Naive thymus-derived CD8-positive, alpha-beta T cell (primary cell): ENCODE measurements around the gene SPINK5. TPM values are rescaled to one million over a fixed set of nuclear protein-coding genes. Genes with fewer than 3 reads are reported as not detected.
A peak's percentile ranks its signal among the peaks of the same experiment; 100 is the strongest.

ENCODE experiments used
- ATAC-seq, 2 donors: fragments of 150-1000 bp; cut with Tn5 transposase in 1 of 2; sonication (Bioruptor Pico), chemical (Tn5 transposase) in 1 of 2; 1 replicate in 1 of 2; 2 replicates in 1 of 2; pipeline ENCODE4 v1.10.0; 2021; ENCODE audit warnings: mild to moderate bottlenecking in 2 of 2, moderate library complexity in 2 of 2
- POLR2A ChIA-PET: fragments of 350-600 bp; sonication (Branson Sonifier 250); formaldehyde crosslinking; loops from one replicate; lab custom pipeline; 2021; ENCODE audit warnings: antibody characterized with exemption; lab: Charles Lee
- DNase-seq, 10 donors: peaks; one replicate each; pipeline versions ENCODE4 v3.0.0 to v3.0.0-alpha.2; 2020 to 2022
- H3K27ac Mint-ChIP-seq, 10 donors: one replicate each; pipeline ENCODE4 v1.8.0; 2020 to 2022; ENCODE audit warnings: mild to moderate bottlenecking in 10 of 10, mixed read lengths in 10 of 10, moderate library complexity in 4 of 10, inconsistent platforms in 1 of 10
- H3K27me3 Mint-ChIP-seq, 5 donors: one replicate each; pipeline ENCODE4 v1.8.0; 2021 to 2022; ENCODE audit warnings: mixed read lengths in 5 of 5
- H3K36me3 Mint-ChIP-seq, 3 donors: one replicate each; pipeline ENCODE4 v1.8.0; 2020 to 2022; ENCODE audit warnings: mixed read lengths in 3 of 3, mild to moderate bottlenecking in 2 of 3, inconsistent platforms in 1 of 3
- H3K4me1 Mint-ChIP-seq, 4 donors: one replicate each; pipeline ENCODE4 v1.8.0; 2021 to 2022; ENCODE audit warnings: mixed read lengths in 4 of 4
- H3K4me3 Mint-ChIP-seq, 10 donors: one replicate each; pipeline ENCODE4 v1.8.0; 2020 to 2022; ENCODE audit warnings: mild to moderate bottlenecking in 10 of 10, mixed read lengths in 10 of 10, moderate library complexity in 6 of 10, inconsistent platforms in 1 of 10
- H3K9me3 Mint-ChIP-seq, 9 donors: one replicate each; pipeline ENCODE4 v1.8.0; 2020 to 2022; ENCODE audit warnings: mixed read lengths in 9 of 9, mild to moderate bottlenecking in 3 of 9, inconsistent platforms in 1 of 9, moderate library complexity in 1 of 9
- polyA plus RNA-seq, 3 donors: library from polyadenylated mRNA; unstranded; fragments of 300-500 nt; fragmentation: Illumina TruSeq; gene quantifications; one replicate each; pipeline ENCODE4 v1.2.3, GENCODE V29; 2021
- total RNA-seq, 8 experiments: library from RNA in 2 of 8; stranded (reverse) in 2 of 8; gene quantifications; one replicate each; pipeline ENCODE4 v1.2.3 and lab custom pipeline; 2021 to 2026

SPINK5 gene
- total and polyA plus RNA-seq, 5 experiments from 2014 or later, result not detected

GRCh38 chr5:148162038-148162437 lies 98.3 kb downstream of the SPINK5 start:
- H3K4me3 Mint-ChIP-seq, result no peak overlapping the region
- no peaks in the 10 kb centered on the region for H3K9me3 Mint-ChIP-seq
- POLR2A ChIA-PET, result no interaction called here
- no peak for ATAC-seq
- peaks cover 0 to 6% (median 0%) of the 10 kb centered on the region in 5 donors for H3K27me3 Mint-ChIP-seq
- H3K27ac Mint-ChIP-seq, result no peak overlapping the region
- DNase-seq, result no peak
- no peaks in the 10 kb centered on the region for H3K36me3 Mint-ChIP-seq
- H3K4me1 Mint-ChIP-seq, result no peaks in the 10 kb centered on the region

GRCh38 chr5:148163345-148163744 lies 99.6 kb downstream of the SPINK5 start:
- Mint-ChIP-seq H3K4me3 (no peak overlapping the region), H3K36me3 (no peaks in the 10 kb centered on the region), H3K27ac (no peak overlapping the region), H3K4me1 (no peaks in the 10 kb centered on the region), H3K27me3 (peaks cover 0 to 8% (median 2%) of the 10 kb centered on the region in 5 donors), H3K9me3 (no peaks in the 10 kb centered on the region)
- ATAC-seq, result no peak
- POLR2A ChIA-PET, result no interaction called here
- DNase-seq, result no peak

DNA sequence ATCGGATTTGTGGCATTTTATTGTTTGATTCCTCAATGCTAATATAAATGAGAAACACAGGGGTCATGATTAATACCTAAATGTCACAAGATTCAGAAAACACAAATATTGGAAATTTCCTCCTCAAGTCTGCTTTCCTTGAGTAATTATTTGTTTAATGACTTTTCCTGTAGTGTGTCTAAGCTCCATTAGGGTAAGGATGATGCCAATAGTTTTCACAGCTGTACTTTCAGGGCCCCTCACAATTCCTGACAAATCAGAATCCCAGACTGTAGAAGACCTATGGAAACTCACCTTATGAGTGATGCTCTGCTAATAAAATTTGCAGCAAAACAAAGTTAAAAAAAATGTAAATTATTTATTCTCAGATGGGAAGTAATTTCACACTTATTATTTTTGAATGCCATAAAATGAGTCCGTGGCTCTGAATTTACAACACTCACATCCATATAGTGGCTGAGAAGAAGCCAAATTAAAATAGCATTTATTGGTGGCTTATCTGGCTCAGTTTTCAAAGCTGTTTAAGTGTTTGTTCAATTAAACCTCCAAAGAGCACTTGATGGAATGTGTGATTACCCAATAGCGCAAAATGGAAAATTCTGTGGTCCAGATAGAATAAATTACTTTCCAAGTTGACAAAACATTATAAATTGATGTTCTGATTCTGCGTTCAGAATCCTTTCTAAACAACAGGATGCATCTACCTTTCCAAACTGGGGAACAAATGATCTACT lies 102.9 kb downstream of the SPINK5 start:
- Mint-ChIP-seq H3K4me3 (no peak overlapping the region), H3K27ac (no peak overlapping the region), H3K27me3 (peaks cover 0 to 9% (median 3%) of the 10 kb centered on the region in 5 donors), H3K9me3 (no peaks in the 10 kb centered on the region), H3K4me1 (no peaks in the 10 kb centered on the region), H3K36me3 (no peaks in the 10 kb centered on the region)
- DNase-seq (no peak), ATAC-seq (no peak)
- POLR2A ChIA-PET, result no interaction called here

- ATAC-seq, result no peak
- H3K9me3 Mint-ChIP-seq, result no peaks in the 10 kb centered on the region
- peaks cover 0 to 15% (median 6%) of the 10 kb centered on the region in 5 donors for H3K27me3 Mint-ChIP-seq
- no peaks in the 10 kb centered on the region for H3K36me3 Mint-ChIP-seq
- POLR2A ChIA-PET, result no interaction called here
- no peak within 1 kb of the TSS for H3K27ac Mint-ChIP-seq
- H3K4me1 Mint-ChIP-seq, result no peaks in the 10 kb centered on the region
- H3K4me3 Mint-ChIP-seq, result no peak within 1 kb of the TSS
- no peak for DNase-seq
Measured at GRCh38 chr5:148168246-148168645, 104.5 kb downstream of the SPINK5 start, which contains the start of gene SPINK14. TSS of gene SPINK14 (plus strand) at chr5:148168546. CDS start at chr5:148169733, 1,187 bp downstream.

GRCh38 chr5:148172377-148172776 lies 108.6 kb downstream of the SPINK5 start:
- Mint-ChIP-seq H3K27ac (peak overlapping the region in 1 of 10 donors; percentile 42), H3K27me3 (peaks cover 4 to 15% (median 9%) of the 10 kb centered on the region in 5 donors), H3K4me1 (no peaks in the 10 kb centered on the region), H3K9me3 (no peaks in the 10 kb centered on the region), H3K36me3 (no peaks in the 10 kb centered on the region), H3K4me3 (no peak overlapping the region)
- no peak for ATAC-seq
- no peak for DNase-seq
- POLR2A ChIA-PET, result no interaction called here

- no peak for DNase-seq
- Mint-ChIP-seq H3K9me3 (no peaks in the 10 kb centered on the region), H3K4me3 (no peak overlapping the region), H3K27ac (no peak overlapping the region), H3K27me3 (peaks cover 5 to 15% (median 10%) of the 10 kb centered on the region in 5 donors), H3K36me3 (no peaks in the 10 kb centered on the region), H3K4me1 (no peaks in the 10 kb centered on the region)
- ATAC-seq, result no peak
- POLR2A ChIA-PET, result no interaction called here
Measured at GRCh38 chr5:148176480-148176879, 112.7 kb downstream of the SPINK5 start.

GRCh38 chr5:148177207-148177606 lies 113.4 kb downstream of the SPINK5 start:
- DNase-seq, result no peak
- H3K36me3 Mint-ChIP-seq, result no peaks in the 10 kb centered on the region
- H3K27ac Mint-ChIP-seq, result no peak overlapping the region
- peaks cover 5 to 15% (median 10%) of the 10 kb centered on the region in 5 donors for H3K27me3 Mint-ChIP-seq
- no peaks in the 10 kb centered on the region for H3K4me1 Mint-ChIP-seq
- ATAC-seq, result no peak
- no peaks in the 10 kb centered on the region for H3K9me3 Mint-ChIP-seq
- POLR2A ChIA-PET, result no interaction called here
- H3K4me3 Mint-ChIP-seq, result no peak overlapping the region

GRCh38 chr5:148179234-148179824 lies 115.5 kb downstream of the SPINK5 start:
- peak; percentile 42 to 47 for ATAC-seq
- H3K36me3 Mint-ChIP-seq, result no peaks in the 10 kb centered on the region
- no peak overlapping the region for H3K4me3 Mint-ChIP-seq
- no peaks in the 10 kb centered on the region for H3K4me1 Mint-ChIP-seq
- DNase-seq, result peak in 5 of 10 donors; percentile 12 to 51 (median 35)
- peaks cover 4 to 16% (median 11%) of the 10 kb centered on the region in 5 donors for H3K27me3 Mint-ChIP-seq
- POLR2A ChIA-PET, result no interaction called here
- no peak overlapping the region for H3K27ac Mint-ChIP-seq
- no peaks in the 10 kb centered on the region for H3K9me3 Mint-ChIP-seq

GRCh38 chr5:148186248-148187003 lies 122.6 kb downstream of the SPINK5 start:
- no peak for ATAC-seq
- Mint-ChIP-seq H3K9me3 (no peaks in the 10 kb centered on the region), H3K36me3 (no peaks in the 10 kb centered on the region), H3K27ac (no peak overlapping the region), H3K4me1 (no peaks in the 10 kb centered on the region), H3K27me3 (peaks cover 4 to 19% (median 11%) of the 10 kb centered on the region in 5 donors), H3K4me3 (no peak overlapping the region)
- POLR2A ChIA-PET, result no interaction called here
- DNase-seq, result no peak

Other genes with a start within 250 kb of the SPINK5 start
- gene SPINK1, start 232.3 kb upstream of the SPINK5 start, total RNA-seq, result not detected
- gene SPINK1, start 232.3 kb upstream of the SPINK5 start, polyA plus RNA-seq, result not detected
- gene SCGB3A2, start 185.3 kb upstream of the SPINK5 start, total RNA-seq, result not detected
- not detected for gene SCGB3A2, start 185.3 kb upstream of the SPINK5 start, polyA plus RNA-seq
- gene C5orf46, start 157.4 kb upstream of the SPINK5 start, total RNA-seq, result not detected
- not detected for gene C5orf46, start 157.4 kb upstream of the SPINK5 start, polyA plus RNA-seq
- not detected for gene SPINK14, start 104.6 kb downstream of the SPINK5 start, total RNA-seq
- not detected for gene SPINK14, start 104.6 kb downstream of the SPINK5 start, polyA plus RNA-seq
- gene SPINK6, start 139.1 kb downstream of the SPINK5 start, total RNA-seq, result not detected
- not detected for gene SPINK6, start 139.1 kb downstream of the SPINK5 start, polyA plus RNA-seq
- gene MARCOL, start 174.5 kb downstream of the SPINK5 start, total RNA-seq, result not detected
- not detected for gene MARCOL, start 174.5 kb downstream of the SPINK5 start, polyA plus RNA-seq
- gene SPINK13, start 204.8 kb downstream of the SPINK5 start, total RNA-seq, result not detected
- not detected for gene SPINK13, start 204.8 kb downstream of the SPINK5 start, polyA plus RNA-seq
- not detected for gene SPINK7, start 248.4 kb downstream of the SPINK5 start, total RNA-seq
- gene SPINK7, start 248.4 kb downstream of the SPINK5 start, polyA plus RNA-seq, result not detected